Stimulated activated CD4-positive, alpha-beta T cell treated with anti-CD3 and anti-CD28 coated beads, TNF-alpha, amount 100 ng/mL, for 24 hours (primary cell): ENCODE measurements around the gene LRATD1.

Source experiments
- DNase-seq, 3 experiments: peaks; one replicate each; pipeline ENCODE4 v3.0.0-alpha.2; 2020; ENCODE audit warnings: low read depth in 3 of 3

LRATD1 gene

DNA sequence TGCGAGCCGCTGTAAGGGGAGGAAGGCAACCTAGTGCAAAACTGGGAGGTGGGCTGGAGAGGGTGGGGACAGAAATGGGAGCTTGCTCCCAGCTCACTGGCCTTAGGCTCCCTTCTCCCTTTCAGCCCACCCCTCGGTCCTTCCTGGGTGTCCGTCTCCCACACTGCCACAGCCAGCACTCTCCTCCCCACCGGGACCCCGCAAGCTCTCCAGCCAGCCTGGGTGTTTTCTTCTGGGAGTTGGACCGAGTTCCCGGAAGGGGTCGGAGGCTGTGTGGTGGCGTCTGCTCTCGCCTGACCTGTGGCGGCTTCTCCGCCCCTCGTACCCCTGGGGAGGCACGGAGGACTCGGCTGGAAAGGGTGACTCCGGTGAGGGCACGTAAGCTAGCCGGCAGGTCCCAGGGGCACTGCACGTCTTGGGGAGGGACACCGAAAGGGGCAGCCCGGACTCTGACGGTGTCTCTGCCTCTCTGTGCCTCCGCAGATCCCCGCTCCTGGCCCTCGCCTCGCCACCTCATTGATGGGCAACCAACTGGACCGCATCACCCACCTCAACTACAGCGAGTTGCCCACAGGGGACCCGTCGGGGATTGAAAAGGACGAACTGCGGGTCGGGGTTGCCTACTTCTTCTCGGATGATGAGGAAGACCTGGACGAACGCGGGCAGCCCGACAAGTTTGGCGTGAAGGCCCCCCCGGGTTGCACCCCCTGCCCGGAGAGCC is 1.1 kb downstream of the LRATD1 start:
- no peak for DNase-seq

GRCh38 chr2:14634182-14634488 is 1.6 kb downstream of the LRATD1 start:
- DNase-seq, result no peak

GRCh38 chr2:14634489-14635390 is 2.2 kb downstream of the LRATD1 start:
- peak in 1 of 3 experiments; percentile 22 for DNase-seq

DNA sequence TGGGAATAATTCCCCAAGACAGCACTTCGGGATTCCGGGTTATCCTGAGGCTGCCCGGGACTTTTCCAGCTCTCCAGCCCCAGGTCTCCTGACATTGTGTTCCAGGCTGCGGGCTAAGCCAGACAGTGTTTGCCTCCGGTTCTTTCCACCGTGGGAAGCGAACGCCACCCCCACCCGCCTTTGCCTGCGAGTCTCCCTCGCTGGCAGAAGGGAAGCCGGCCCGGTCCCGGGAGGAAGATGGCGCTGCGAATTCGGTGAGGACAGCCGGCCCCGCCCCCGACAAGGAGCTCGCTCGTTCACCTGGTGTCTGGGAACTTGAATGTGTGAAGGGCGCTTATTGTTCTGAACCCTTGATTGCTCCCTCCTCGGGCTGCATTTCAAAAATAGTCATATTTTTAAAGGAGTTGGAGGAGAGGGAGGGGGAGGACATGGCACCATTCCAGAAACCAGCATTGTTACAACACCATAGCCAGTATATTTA is 2.9 kb downstream of the LRATD1 start:
- DNase-seq, result no peak

- no peak for DNase-seq
Measured at GRCh38 chr2:14638488-14638887, 6.0 kb downstream of the LRATD1 start.

- no peak for DNase-seq
Measured at GRCh38 chr2:14641116-14641515, 8.6 kb downstream of the LRATD1 start.

DNA sequence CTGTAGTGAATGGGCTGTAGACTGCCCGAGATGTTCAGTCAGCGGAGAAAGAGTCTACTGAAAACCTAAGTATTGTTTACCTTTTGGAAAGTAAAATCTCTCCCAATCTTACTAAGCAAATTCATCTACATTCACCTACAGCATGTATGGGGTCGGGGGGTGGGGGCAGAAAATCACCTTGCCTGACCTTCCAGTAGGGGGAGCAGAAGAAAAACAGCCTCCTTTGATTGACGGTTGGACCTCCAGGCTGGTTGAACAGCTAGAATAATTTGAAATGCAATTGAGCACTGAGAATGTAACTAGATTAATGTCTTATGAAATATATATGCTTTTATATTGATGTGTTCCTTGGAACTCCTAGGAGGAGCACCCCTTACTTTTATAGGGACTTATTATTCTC is 10.0 kb downstream of the LRATD1 start:
- DNase-seq, result no peak

DNA sequence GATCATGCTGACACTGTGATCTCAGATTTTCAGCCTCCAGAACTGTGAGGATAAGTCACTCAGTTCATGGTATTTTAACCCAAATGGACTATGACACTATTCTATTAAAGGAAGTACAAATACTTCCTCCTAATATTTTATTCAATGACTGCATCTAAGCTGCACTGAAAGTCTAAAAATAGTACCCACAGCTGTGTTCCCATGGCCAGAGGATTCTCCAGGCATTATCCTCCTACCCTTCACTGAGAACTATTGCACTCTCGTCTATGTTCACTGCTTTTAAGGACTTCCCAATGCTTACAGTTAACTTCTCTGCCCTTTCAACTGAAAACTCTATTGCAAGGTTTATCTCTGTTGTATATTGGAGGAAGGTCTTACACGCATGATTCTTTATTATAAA is 15.2 kb downstream of the LRATD1 start:
- no peak for DNase-seq

DNA sequence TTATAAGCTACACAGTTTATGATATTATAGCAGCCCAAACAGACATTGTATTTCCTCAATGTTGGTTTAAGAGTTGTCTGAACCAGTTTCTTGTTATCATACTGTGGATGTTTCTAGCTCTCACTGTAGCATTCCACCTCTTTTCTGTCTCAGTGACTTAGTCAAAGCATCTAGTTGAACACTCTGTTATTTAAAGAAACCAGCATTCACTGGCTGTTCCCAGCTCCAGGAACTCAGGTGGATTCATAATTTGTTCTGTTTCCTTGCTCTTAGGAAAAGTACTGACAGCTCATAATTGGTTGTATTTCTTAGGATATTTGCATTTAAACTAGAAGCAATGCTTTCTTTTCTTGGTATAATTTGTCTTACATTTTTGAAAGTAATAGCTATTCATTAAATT is 17.5 kb downstream of the LRATD1 start:
- no peak for DNase-seq

DNA sequence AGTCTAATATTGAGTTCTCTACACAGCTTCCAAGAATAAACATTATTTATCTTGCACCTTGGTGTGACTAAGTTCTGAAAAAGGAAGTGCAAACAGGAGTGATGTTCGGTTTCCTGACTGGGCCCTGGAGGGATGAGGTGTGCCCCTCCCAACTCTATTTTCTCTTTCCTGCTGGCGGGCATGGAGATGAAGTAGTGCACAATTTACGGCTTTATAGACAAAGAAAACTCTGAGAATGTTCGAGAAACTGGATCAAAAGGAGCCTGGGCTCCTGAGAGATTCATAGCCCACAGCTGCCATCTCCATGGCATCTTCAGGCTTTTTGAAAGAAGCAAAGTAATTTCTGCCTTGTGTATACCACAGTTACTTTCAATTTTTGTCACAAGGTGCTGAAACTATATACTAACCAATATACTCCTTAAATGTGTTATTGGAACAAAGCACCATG is 22.3 kb downstream of the LRATD1 start:
- no peak for DNase-seq

DNA sequence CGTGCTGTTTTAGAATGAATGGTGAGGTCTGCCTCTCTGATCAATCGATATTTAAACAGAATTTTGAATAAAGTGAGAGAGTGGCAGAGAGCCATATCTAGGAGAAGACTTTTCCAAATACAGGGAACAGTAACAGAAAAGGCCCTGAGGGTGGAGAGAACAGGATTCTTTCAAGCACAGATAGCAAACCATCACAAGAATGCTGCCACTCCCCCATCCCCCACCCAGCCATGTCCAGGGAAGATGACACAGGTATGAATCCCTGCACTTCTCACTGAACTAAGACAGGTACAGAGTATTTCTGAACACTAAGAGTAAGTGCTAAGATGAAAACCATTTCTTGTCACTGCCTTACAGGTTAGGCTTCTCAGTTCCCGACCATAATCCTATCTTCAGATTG is 23.6 kb downstream of the LRATD1 start:
- DNase-seq, result no peak

GRCh38 chr2:14661163-14661562 is 28.6 kb downstream of the LRATD1 start:
- no peak for DNase-seq

DNA sequence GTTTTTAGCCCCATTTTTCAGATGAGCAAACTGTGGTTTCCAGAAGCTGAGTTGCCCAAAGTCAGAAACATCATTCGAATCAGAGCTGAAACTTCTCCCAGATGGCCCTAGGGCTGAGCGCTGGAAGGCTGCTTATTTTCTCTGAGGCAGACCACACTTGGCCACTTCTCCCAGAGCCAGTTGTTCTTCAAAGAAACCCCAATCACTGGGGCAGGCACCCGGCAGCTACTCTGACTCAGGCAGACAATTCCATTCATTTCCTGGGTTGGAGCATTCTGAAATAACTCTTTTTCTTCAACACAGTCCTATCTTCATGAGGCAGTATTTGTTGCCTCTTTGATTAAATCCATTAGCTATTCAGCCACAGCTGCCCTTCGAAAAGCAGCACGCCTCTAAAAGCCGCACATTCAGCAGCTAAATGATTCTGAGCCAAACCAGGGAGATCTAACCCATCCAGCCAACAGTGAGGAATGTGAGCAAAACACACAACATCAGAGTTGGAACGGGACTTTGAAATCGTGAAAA is 40.9 kb downstream of the LRATD1 start:
- DNase-seq, result no peak

GRCh38 chr2:14675489-14675888 is 43.0 kb downstream of the LRATD1 start:
- no peak for DNase-seq

DNA sequence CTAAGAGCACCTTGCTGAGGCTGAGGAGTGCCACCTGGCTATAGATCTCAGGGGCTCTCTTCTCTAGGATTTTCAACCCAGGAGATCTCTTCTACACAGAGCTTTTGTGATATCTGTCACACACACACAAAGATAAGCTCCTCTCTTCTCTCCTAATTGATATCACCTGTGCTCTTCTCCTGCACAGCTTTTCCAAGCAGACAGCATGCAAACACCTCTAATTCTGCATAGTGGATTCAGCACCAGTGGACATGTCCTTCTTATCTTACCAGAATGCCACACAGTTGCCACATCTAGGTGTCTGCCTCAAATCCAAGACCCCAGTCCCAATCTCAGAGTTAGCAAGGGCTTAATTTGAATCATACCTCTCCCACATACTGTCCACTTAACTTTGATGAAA is 43.9 kb downstream of the LRATD1 start:
- no peak for DNase-seq

DNA sequence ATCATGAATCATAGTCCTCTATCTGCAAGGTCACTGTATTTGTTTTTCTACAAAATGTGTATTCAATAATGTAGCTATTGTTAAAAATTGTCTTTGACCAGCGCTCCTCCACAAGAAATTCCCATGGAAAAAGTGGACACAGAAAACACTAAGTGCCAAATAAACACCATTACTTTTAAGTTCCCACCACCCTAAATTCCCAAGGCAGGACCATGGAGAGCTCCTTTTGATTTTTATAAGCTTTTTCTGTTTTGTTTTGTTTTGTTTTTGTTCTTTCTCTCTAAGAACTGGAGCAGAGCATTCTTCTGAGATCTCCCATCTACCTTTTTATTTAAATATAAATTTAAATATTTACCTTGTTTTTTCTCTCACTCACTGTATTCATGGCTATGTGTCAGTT is 44.5 kb downstream of the LRATD1 start:
- no peak for DNase-seq

- no peak for DNase-seq
Measured at GRCh38 chr2:14678761-14679160, 46.2 kb downstream of the LRATD1 start.

GRCh38 chr2:14681608-14682007 is 49.1 kb downstream of the LRATD1 start:
- DNase-seq, result no peak
